ENCODE data around the gene PDE4A.

DNA sequence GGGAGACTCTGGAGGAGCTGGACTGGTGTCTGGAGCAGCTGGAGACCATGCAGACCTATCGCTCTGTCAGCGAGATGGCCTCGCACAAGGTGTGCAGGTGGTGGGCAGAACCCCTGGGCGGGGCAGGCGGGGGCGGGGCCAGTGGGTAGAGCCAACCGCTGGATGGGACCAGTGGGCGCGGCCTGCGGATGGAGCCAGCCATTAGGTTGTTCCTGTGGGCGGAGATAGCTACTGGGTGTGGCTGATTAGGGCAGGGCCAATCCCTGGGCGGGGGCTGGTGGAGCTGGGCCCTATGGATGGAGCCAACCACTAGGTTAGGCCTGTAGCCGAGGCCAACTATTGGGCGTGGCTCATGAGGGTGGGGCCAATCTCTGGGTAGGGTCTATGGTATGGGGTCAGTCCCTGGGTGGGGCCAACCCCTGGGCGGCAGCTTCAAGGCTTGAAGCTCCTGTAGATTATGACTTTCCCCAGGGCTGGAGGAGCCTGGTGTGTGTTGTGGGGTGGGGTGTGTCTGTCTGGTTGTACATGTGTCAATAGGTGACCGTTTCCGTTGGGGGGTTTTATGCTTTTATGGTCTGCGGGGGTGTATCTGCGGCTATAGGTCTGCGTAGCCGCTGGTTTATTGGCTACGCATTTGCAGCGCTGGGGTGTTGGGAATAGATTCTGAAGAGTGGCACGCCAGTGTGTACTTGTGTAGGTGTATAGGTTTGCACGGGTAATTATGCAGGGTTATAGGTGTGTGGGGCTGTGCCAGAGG, 30.7 kb downstream of the PDE4A start:
- TF ChIP-seq CTCF (IDR thresholded peaks at IDR 0.05; ENCODE audit: low read length) (no peak), EZH2 (IDR thresholded peaks at IDR 0.05; ENCODE audit: borderline replicate concordance, low read length) (no peak)
